NCI-H460 (cell line): ENCODE data around the gene IER3IP1. TPM values are rescaled to one million over a fixed set of nuclear protein-coding genes. Genes with fewer than 3 reads are reported as not detected.
"Not testable (repeated sequence)": the region's sequence is repeated elsewhere in the genome, so short reads cannot be mapped to it uniquely, and the experiment has no call there.

Source experiments
- DNase-seq: peaks from one replicate; pipeline ENCODE4 v3.0.0-alpha.2; 2016; ENCODE audit warnings: low read depth; ENCODE audit errors: extremely low read depth
- total RNA-seq: library from RNA; depleted of rRNA; stranded (reverse); fragments of >200 nt; shearing (Covaris generic); gene quantifications from 2 replicates; pipeline ENCODE4 v1.2.3, GENCODE V29; 2014

Gene IER3IP1
- total RNA-seq, 1 experiment from 2014 or later, result 31.7 TPM

GRCh38 chr18:47163241-47163640 lies 12.9 kb downstream of the IER3IP1 start:
- no peak for DNase-seq

DNA sequence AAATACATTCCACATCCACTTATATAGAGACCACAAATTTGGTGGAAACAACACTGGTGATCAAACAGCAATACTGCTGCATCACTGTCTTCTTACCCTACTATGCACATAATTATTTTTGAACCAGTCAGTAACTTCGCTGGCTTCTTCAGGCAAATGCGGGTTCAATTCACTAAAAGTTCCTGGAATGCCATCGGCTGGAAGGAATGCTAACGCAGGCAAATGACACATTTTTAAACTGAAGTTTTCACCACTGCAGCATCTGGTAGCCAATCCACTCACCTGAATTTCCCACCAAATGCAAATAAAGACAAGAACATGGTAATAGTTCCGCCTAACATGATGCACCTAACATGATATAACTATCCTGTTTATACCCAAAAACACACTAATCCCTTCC lies 15.9 kb downstream of the IER3IP1 start:
- no peak for DNase-seq

DNA sequence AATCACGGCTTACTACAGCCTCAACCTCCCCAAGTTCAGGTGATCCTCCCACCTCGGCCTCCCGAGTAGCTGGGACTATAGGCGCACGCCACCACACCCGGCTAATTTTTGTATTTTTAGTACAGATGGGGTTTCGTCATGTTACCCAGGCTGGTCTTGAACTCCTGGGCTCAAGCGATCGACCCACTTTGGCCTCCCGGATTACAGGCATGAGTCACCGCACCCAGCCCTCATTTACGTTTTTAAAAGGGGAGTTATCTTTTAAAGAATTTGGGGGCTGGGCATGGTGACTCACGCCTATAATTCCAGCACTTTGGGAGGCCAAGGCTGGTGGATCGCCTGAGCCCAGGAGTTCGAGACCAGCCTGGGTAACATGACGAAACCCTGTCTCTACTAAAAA lies 17.8 kb downstream of the IER3IP1 start:
- DNase-seq, result not testable (repeated sequence)

- DNase-seq, result no peak
Measured at GRCh38 chr18:47151439-47151838, 24.7 kb downstream of the IER3IP1 start.

DNA sequence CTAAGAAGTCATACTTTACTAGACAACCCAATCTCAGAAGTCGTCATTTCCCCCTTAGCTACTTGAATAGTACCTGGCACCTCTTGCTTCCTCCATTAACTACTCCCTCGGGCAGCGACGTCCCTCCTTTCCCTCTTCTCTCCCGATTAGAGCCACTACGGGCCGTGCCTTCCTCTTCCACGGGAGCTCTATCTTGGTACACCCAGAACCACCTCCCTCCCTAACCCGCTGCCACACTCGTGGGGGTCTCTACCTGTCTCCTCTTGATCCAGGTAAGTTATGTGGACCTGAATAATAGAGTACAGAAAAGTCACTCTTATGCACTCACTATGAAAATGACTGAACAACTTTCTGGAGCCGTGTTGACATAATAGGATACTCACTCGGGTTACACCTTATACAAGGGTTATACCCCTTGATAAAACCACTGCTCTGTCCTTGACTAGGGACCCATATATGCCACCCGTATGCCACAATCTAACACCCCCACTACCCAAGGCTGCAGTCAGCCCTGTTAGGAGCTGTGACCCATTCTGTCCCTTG lies 25.3 kb downstream of the IER3IP1 start:
- DNase-seq, result no peak

DNA sequence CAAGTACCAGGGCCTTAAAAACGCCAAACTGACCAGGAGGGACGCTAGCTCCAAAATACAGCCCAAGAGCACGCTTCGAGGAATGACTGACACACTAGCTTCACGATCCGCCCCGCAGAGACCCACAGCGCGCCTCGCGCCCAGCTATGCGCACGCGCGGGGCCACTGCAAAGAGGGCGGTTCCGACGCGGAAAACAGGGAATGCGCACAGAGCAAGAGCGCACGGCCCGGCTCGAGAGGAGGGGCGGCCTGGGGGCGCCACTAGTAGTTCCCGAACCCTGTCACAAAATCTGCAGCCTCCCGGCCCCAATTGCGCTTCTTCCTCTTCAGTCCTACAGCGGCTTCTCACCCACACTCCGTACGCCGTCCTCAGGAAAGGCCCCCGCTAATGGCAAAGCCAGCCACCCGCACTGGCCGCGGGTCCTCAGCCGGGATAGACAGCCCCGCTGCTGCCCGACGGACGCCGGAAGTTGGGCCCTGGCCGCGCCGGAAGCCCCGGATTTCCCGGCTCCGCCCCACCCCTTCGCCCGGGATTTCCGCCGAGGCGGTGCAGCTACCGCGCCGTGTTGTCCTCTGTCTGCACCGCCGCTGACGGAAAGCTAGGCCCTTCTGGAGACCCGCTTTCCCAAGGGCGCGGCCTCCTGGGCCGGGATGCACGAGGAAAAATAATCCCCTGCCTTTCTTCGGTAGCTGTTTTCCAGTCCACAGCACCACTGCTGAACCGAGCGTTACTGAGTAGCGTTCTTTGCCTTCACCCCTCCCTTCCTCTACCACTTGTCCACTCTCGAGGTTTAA lies 25.9 kb downstream of the IER3IP1 start, which contains the start of gene HDHD2:
HDHD2 (minus strand) TSS at position 472 of the 795 bp plus-strand sequence. CDS start 14,061 bp downstream, outside the sequence.
- peak; percentile 45 for DNase-seq

GRCh38 chr18:47149457-47150028 lies 26.6 kb downstream of the IER3IP1 start:
- DNase-seq, result no peak

- no peak for DNase-seq
Measured at GRCh38 chr18:47146206-47146605, 30.0 kb downstream of the IER3IP1 start.

GRCh38 chr18:47143899-47144485 lies 32.2 kb downstream of the IER3IP1 start:
- DNase-seq, result no peak

DNA sequence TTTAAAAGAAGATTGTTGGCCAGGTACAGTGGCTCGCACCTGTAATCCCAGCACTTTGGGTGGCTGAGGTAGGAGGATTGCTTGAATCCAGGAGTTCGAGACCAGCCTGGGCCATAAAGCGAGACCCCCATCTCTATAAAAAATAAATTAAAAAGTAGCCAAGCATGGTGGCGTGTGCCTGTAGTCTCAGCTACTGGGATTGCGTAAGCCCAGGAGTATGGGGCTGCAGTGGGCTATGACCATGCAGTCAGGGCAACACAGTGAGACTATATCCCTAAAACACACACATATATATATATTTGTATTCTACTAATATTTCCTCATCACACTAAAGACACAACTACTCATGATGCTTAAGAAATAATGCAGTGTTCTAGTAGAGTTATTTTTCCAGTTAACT lies 33.0 kb downstream of the IER3IP1 start:
- DNase-seq, result no peak

DNA sequence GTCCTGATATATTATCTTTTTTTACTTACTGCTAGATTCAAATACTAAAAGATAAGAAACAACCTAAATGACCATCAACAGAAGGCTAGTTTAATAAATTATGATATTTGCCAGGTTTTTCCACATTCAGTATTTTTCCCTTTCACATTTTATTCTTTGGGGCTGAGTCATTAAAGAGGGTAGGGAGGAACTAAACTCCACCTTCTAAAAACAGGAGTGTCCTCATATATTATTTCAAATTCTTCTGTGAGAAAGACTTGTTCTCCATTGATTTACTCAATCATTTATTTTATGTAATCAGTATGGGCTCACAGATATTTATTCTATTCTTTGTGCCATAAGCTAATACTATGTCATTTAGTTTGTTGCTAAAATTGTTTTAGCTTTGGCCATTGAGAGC lies 34.9 kb downstream of the IER3IP1 start:
- no peak for DNase-seq

DNA sequence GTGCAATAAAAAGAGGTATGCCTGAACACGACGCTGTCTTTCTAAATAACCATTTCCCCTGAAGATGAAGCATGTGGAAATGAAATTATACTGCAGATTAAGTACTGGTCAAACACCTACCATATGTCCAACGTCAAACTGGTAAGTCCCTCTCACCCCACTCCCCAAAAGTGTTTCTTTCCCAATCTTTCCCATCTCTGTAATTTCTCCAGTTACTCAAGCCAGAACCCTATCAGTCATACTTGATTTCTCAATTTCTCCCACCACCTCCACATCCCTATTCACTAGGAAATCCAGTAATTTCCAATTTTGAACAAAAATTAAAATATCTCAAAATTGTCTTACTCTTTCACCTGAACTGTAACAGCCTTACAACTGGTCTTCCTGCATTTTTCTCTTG lies 55.0 kb downstream of the IER3IP1 start:
- DNase-seq, result no peak

- DNase-seq, result no peak
Measured at GRCh38 chr18:47120428-47120827, 55.7 kb downstream of the IER3IP1 start.

GRCh38 chr18:47118981-47119380 lies 57.2 kb downstream of the IER3IP1 start:
- DNase-seq, result no peak

- no peak for DNase-seq
Measured at GRCh38 chr18:47115205-47115604, 61.0 kb downstream of the IER3IP1 start.

DNA sequence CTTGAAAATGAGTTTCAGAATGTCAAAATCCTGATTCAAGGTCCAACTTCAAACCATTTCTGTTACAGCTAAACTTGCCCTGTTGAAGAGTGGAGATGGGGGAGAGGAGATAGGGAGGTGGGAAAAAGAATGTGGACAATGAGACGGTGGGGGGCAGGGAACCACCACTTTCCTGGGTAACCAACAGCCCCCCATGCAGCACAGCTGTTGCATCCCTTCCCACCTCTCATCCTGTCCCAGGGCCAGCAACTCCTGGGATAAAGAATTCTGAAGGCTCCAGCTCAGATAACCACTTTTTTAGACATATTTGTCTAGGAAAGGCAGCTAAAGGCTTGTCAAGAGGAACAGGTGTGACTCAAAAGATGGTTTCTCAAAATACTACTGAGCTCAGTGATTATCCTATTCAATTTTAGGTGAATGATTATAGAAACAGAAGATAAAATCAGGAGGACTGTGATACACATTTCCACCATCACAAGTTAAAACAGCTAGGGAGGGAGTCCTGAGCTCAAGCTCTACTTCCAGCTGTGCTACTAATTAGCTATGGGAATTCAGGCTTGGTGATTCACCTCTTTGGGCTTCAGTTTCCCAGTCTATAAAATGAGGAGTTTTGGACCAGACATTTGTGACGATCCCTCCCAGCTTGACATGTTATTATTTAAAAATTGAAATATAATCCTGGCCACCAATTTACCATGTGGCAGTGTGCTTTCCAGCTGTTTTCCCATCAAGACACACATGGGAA lies 62.2 kb downstream of the IER3IP1 start:
- DNase-seq, result no peak

DNA sequence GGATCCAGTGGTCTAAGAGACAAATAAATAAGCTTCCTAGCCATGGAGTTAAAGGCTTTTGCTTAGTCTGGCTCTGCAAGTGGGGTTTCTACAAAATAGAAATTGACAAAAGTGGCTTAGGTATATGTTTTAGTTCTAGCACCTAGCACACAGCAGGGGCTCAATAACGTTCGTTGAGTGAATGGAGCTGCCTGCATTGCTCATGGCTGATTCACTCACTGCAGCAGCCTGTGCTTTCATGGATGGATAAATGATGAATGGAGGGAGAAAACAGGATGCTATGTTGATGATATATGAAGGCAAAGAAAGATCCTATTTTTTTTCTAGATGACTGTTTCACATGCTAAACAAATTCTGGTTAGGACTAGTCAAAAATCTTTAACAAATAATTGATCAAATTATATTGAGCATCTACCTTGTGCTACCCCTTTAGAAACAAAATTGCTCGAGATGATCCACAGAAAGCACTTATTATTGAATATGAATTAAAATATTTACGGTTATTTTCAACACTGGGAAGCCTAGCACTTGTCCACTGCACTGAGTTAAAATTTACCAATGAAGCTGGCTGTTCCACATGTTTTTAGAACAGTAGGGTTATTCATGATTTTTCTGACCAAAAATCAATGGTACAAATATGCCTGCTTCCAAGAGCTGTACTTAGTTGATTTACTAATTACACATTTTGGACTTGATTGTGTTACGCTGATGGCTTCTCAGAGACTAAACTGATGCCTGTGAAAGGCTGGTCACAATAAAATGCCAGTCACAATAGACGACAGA lies 65.5 kb downstream of the IER3IP1 start:
- DNase-seq, result no peak

GRCh38 chr18:47109720-47110119 lies 66.4 kb downstream of the IER3IP1 start:
- DNase-seq, result no peak

GRCh38 chr18:47108998-47109405 lies 67.2 kb downstream of the IER3IP1 start:
- no peak for DNase-seq

- no peak for DNase-seq
Measured at GRCh38 chr18:47108373-47108772, 67.8 kb downstream of the IER3IP1 start.
